Cerebellar nuclear complex (tissue), 1 donor: ENCODE measurements around the gene SPATS2L.

Source experiments
- DNase-seq, 2 experiments: peaks; one replicate each; lab custom pipeline; 2025; lab: John Stamatoyannopoulos, UW

Gene SPATS2L, protein sequence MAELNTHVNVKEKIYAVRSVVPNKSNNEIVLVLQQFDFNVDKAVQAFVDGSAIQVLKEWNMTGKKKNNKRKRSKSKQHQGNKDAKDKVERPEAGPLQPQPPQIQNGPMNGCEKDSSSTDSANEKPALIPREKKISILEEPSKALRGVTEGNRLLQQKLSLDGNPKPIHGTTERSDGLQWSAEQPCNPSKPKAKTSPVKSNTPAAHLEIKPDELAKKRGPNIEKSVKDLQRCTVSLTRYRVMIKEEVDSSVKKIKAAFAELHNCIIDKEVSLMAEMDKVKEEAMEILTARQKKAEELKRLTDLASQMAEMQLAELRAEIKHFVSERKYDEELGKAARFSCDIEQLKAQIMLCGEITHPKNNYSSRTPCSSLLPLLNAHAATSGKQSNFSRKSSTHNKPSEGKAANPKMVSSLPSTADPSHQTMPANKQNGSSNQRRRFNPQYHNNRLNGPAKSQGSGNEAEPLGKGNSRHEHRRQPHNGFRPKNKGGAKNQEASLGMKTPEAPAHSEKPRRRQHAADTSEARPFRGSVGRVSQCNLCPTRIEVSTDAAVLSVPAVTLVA

DNA sequence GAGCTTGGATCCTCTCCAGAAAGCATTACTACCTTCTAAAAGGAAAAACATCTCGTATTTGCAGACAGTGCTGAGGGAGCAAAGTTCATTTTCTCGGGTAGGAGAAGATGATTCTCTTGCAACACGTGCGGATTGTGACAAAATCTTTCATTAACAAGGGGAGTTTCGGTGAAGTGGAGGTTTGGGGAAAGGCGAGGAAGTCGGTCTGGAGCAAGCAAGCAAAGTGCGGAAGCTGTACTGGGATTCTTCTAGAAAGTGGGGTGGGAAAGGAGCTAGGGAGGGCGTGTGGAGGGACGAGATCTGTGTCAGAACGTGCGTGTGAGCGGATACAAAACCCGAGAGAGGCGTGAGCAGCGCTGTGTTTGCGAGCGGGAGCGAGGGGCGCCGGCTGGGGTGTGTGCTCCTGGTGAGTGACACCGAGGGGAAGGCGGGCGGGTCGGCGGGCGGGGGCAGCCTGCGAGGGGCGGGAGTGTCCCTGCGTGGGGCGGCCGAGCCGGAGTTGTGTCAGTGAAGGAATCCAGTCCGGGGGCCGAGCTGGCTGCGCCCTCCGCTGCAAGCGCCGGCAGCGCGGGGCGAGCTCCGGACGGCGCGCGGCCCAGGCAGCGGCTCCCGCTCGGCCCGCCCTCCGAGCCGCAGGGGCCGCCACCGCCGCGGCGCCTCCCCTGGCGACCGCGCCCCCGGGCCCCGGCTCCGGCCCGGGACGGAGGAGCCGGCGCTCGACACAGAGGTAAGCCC, at the start of gene SPATS2L:
TSS of gene SPATS2L (plus strand) at position 498 of the 735 bp plus-strand sequence. CDS start 82,552 bp downstream, outside the sequence.
- no peak for DNase-seq

DNA sequence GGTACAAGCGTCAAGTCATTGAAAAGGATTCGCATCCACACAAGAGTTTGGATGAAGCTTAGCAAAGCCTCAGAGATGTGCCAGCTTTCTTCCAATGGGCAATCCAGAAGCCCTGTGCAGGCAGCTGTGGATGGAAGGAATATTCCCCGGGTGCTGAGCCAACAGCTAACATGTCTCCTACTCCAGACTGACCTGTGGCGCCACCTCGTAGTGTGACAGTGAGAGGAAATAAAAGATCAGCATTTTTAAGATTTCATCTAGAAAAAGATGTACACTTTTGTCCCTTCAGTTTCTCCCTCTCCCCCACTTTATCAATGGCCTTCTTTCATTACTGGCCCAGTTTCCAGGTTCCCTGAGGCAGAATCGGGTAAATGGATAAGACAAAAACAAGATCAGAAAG, 48.9 kb upstream of the SPATS2L start:
- DNase-seq: no peak

DNA sequence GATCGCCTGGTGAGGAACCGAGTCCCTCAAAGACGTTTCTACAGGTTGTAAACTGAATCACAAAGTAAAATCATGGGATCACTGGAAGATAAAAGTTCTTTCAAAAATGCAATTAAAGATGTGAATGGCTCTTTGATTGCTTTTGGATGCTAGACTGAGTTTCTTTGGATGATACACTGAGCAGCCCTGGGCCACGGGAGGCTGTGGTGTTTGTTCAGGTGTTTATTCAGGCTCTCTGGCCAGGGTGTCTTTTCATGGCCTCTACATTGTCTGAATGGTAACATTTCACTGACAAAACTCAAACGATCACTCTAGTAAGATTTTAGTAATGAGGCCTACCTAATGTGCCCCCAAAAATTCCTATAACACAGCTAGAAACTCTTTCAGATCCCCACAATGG, 48.4 kb upstream of the SPATS2L start:
- no peak for DNase-seq

DNA sequence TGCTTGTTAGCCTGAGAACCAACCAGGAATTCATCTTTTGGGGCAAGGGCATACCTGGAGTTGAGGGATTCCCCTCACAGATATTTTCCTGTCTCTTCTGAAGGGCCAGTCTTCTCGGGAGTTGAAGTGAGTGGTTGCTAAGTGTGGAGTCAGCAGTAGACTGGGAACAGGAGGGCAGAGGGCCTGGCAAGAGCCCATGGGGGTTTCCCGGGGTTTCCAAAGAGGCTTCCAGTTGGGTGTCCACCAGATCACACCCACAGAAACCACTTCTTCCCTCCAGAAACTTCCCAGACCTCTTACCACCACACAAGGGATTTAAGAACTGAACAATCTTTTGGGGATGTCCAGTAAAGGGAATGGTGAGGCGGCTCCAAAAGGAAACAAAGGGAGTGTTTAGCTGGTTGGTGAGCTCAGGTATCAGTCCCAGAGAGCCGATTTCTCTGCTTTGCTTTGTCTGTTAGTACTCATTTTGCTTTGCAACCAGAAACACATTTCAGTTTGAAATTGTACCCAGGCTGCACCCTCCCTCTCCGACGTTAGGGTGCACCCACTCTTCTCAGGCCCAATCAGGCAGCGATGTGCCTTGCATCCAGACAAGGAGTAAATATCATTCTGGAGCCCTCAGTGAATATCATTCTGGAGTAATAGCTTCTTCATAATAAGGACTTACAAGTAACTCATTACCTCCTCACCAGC, 47.5 kb upstream of the SPATS2L start:
- DNase-seq: no peak

DNA sequence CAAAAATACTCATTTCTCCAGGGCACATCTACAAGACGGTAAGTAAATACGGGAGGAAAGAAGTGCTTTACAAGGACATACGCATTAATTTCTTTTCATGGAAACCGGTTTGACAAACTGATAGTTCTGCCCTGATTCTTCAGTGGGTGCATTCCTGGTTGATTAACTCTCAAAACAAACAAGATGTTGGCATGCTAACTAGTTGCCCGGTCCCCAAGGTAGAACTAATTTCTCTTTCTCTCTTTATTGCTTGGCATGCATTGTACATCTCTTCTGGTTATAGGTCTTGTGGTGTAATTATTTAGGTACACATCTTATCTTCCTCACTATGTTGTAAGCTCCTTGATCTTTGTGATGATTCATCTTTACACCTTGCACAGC, 46.9 kb upstream of the SPATS2L start:
- no peak for DNase-seq

DNA sequence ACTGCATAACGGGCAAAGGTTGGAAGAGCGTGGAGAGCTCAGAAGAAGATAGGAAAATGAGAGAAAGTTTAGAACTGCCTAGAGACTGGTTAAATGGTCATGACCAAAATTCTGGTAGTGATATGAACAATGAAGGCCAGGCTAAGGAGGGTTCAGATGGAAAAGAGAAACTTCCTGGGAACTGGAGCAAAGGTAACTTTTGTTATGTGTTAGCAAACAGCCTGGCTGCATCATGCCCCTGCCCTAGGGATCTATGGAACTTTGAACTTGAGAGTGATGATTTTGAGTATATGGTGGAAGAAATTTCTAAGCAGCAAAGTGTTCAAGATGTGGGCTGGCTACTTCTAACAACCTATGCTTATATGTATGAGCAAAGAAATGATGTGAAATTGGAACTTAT, 44.4 kb upstream of the SPATS2L start:
- no peak for DNase-seq

DNA sequence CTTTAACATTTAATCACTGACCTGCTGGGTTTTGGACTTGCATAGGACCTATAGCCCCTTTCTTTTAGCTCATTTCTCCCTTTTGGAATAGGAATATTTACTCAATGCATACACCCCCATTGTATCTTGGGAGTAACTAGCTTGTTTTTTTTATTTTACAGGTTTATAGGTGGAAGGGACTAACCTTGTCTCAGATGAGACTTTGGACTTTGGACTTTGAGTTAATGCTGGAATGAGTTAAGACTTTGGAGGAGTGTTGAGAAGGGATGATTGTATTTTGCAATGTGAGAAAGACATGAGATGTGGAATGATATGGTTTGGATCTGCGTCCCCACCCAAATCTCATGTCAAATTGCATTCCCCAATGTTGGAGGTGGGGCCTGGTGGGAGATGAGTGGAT, 43.2 kb upstream of the SPATS2L start:
- no peak for DNase-seq

DNA sequence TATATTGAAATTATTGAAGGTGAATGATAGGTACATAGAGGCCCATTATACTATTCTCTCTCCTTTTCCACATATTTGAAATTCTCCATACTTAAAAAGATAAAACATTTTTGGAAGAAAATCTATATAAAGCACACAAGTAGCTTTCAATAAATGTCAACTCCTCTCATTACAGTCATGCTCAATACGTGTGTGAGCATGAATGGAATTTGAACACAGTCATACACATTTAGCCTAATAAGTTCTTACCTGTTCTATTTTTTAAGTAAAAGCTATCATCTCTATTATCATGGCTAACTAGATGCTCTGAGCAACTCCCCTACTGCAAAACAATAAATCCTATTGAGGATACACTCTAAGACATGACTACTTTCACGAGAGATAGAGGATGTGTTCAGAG, 41.9 kb upstream of the SPATS2L start:
- no peak for DNase-seq

DNA sequence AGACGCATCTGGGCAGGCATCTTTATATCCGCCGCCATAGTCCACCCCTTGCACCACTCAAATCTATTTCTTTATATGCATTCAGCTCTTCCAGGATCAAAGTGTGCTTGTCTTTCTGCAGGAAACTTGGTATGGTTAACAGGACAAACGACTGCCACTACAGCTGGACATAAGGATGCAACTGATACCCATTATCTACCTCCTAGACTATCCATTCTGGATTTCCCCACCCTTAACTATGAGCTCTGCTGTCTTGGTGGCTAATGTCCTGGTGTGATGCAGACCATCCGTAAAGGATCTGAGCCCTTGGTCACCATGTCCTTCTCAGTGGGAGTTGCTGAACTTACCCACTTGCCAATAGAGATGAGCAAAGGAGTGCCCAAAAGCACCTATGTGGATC, 40.1 kb upstream of the SPATS2L start:
- DNase-seq: no peak

DNA sequence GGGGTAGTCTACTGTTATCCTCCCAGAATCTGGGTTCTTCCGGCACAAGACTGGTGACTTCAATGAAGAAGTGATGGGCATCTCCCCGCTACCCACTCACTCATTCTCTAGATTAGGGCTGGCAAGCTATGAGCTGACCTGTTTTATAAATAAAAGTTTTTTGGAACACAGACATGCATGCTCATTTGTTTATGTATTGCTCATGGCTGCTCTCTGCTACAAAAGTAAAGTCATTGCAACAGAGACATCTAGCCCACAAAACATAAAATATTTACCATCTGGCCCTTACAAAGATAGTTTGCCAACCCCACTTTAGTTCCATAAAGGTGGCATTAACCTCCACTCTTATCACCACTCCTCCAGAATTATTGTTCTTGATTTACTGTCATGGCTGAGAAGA, 39.1 kb upstream of the SPATS2L start:
- DNase-seq: no peak

DNA sequence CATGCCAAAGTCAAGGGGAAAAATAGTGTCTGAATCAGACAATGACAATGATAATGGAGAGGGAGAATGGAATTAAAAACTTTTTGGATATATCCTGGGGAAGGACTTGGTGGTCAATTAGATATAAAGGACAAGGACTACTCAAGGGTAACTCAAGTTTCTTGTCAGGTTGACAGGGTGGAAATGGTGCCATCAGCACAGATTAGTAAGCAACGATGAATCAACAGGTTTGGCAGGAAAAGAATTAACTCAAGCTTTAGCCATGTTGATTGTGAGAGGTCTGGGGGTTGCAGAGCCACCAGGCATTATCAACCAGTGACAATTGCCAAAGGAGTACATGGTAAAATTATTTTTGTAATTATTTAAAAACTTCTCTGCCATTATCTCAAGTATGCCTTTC, 35.8 kb upstream of the SPATS2L start:
- DNase-seq: no peak

DNA sequence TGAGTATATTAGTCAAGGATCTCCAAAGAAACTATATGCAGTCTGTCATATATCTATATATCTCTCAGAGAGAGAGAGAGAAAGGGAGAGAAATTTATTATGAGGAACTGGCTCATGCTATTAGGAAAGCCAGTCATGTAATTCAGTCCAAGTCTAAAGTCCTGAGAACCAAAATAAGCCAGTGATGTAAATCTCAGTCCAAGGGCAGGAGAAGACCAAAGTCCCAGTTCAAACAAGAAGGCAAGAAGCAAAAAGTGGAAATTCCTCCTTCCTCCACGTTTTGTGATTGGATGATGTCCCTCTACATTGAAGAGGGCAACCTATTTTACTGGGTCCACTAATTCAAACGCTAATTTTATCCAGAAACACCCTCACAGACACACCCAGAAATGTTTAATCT, 34.2 kb upstream of the SPATS2L start:
- DNase-seq: no peak

DNA sequence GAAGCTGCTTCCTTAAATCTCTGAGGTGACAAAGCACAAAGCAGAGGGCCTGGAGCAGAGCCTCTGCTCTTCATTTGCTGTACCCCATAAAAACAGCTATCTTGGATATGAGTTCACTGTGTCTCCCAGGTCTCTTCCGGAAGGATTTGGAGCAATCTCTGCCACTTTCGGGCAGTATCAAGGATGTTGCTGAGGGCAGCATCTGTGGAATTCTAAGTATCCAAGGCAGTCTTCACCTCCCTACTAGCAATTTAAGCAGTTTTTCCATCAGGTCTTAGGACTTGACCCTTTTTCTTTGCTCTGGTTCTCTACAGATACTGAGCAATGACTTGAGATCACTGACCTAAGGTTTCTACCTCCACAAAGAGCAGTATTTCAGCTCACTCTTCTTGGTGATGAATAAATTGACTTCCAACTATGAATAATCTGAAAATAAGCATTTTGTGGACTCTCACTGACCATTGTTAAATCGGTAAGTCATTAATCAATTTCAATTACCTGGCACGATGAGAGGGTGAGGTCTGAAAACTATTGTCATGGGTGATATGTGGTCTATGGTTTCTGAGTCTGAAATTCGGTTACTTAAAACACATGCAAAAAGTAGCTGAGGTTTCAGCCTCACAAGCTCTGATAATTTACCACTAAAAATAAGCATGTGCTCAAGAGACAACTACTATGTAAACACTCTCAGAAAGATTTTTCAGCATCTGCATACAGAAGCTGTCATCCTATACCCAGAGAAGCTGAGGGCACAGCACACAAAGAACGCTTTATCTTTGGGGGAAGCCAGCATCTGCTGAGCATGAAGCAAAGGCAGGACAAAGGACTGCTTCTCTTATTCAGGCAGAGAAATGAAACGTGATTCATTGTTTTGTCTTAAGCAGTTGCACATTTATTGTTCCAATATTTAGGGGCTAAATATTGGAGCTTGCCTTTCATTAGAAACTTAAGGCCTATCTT, 32.1 kb upstream of the SPATS2L start:
- no peak for DNase-seq

DNA sequence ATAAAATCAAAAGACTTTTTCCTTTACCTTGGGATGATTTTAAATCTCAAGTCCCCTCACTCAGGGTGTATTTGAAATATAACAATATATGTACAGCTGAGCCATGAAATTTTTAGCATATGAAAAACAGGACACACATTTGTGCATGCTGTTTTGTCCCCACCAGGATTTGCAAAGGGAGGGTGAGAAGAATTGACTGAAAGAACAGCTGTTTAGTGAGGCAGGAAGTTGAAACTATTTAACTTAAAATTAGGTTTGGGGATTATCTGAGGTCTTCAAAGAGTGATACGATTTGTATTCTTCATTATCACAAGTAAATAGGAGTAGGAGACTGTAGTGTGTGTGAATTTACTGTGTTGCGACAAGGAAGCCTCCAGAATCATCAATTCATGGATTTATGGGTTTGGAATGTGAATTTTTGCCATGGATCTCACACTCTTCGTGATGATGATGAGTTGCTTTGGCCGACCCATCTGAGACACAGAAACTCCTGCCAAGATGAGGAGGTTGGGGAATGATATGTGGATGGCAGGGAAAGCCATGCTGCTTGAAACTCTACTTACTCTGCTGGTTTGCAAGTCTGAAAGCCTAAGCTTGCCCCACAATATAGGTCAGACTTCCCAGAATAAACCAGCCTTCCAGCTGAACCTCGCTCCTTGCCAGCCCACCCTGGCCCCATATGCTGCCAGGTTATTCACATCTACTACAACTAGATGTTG, 31.0 kb upstream of the SPATS2L start:
- peak; percentile 21 to 82 for DNase-seq

DNA sequence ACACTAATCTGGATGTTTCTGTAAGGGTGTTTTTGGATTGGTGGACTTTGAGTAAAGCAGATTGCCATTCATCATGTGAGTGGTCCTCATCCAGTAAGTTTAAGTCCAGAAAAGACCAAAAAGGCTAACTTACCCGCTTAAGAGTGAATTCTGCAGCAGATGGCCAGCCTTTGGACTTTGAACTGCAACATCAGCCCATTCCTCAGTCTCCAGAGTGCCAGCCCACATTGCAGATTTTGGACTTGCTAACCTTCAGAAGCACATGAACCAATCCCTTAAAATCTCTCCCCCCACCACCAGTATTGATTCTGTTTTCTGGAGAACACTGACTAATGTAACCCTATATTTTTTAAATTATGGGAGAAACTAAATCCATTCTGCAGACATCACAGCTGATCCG, 30.0 kb upstream of the SPATS2L start:
- DNase-seq: no peak

DNA sequence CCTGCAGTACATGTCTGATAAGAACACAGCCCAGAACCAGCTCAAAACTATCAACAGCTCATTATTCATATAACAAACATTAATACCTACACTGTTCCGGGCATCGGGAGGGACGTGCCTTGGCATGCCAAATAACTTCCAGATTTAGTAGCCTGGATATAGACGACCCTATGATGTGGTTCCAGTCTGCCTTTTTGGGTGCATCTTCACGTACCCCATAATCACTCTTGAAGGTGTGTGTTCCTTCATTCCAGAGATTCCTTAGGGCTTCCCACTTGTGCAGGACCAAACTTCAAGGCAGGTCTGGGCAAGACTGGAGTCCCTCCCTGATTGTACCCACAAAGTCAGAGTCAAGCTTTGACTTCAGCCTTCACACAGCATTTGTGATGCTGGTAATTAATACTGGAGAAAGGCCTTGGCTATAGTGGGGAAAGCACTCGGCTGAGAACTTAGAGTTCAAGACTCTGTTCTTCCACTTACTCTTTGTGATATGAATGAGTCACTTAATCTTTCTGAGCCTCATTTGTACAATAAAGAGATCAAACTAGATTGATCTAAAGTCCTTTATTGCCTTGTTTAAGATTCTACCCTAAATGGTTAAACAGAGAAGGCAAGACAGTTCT, 27.7 kb upstream of the SPATS2L start:
- DNase-seq: no peak

DNA sequence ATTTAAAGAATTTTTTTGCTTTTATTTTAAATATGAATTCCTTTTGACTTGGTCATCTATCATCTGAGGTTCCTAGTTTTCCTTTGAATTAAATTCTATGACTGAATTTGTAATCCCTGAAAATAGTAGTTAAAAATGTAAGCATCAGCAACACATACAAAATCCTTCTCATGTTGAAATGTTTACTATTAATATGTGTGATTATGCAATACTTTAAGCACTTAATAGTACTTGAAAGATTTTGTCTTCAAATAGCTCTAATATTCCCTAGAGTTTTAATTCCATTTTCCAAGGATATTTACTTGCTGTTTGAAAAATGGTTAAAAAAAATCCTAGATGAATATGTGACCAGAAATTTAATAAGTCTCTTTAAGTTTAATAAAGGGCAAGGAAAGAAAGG, 26.6 kb upstream of the SPATS2L start:
- DNase-seq: no peak

DNA sequence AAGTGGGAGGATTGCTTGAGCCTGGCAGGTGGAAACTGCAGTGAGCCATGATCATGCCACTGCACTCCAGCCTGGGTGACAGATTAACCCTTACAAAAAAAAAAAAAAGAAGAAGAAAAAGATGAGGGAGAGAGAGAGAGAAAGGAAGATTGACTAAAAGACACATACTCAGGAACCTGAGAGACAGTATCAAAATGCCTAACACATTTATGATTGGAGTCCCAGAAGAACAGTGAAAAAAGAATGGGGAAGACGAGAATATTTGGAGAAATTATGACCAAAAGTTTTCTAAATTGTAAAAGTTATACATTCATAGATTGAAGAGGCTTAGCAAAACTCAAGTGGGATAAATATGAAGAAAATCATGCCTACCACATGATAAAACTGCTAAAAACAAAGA, 19.9 kb upstream of the SPATS2L start:
- DNase-seq: no peak

DNA sequence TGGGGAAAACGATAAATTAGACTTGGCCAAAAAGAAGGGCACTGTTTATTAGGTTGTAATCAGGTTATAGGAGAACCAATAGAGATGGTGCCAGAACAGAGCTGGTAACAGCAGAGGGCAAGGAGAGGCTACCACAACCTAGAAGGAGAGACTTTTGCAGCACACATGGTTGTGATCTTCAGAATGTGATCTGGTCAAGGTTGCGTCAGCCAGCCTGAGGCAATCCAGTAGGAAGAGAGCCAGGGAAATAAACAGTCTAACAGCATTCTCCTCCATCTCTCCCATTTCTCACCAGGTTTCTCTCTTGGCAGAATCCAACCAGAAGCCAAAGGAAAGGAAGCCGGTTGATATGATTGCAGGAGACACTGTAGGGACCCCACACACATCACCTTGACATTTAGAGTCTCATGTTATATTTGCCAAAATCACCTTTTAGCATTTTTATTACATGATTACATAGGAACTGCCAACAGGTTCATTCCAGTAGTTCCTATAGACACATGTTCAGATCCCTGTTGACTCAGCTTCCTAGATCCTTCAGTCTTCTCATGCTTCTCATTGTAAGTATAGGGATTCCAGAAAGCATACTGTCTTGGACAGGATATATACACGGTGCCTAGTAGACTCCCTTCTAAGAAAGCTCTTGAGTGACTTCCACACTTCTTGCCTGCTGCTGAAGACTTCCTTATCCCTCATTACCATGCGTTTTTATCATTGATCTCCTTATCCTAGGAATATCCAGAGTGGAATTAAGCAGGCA, 17.6 kb upstream of the SPATS2L start:
- DNase-seq: no peak

DNA sequence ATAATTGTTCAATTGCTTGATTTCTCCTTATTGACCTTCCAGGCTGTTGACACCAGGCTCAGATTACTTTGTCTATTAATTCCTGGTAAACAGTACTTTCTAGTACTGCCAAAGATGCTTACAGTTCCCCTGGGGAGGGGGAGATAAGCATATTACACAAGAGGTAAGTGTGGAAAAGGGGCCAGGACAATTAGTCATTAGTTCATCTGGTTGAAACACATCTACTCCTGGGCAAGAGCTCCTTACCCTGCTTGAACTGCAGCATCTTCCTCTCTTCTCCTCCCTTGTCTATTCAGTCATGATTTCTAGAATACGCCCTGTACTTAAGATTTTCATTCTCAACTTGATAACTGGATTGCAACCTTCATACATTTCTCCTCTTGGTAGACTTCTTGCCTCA, 10.4 kb upstream of the SPATS2L start:
- no peak for DNase-seq
